B cell (primary cell): ENCODE measurements around the gene SAMD1. TPM values are rescaled to one million over a fixed set of nuclear protein-coding genes. Genes with fewer than 3 reads are reported as not detected.

ENCODE experiments used
- ATAC-seq: fragments of 200-7000 bp; cut with Tn5 transposase; one replicate; pipeline ENCODE4 v1.10.0; 2021; ENCODE audit warnings: low read depth, mild to moderate bottlenecking, moderate number of reproducible peaks, moderate library complexity
- CTCF ChIA-PET: fragments of 350-600 bp; sonication (Branson Sonifier 250); formaldehyde crosslinking; loops from one replicate; lab custom pipeline; 2021; ENCODE audit warnings: antibody characterized with exemption, inconsistent platforms; lab: Charles Lee
- POLR2A ChIA-PET: fragments of 350-600 bp; sonication (Branson Sonifier 250); formaldehyde crosslinking; loops from one replicate; lab custom pipeline; 2021; ENCODE audit warnings: antibody characterized with exemption; lab: Charles Lee
- DNase-seq: peaks from one replicate; pipeline ENCODE4 v3.0.0; 2013
- H2AFZ ChIP-seq: 2 replicates; pipeline ENCODE4 v1.6.1; 2012; ENCODE audit warnings: mild to moderate bottlenecking, low read depth, low read length; ENCODE audit not compliant: insufficient read depth, poor library complexity, severe bottlenecking
- H3K27ac ChIP-seq, 2 donors: 1 replicate in 1 of 2; 2 replicates in 1 of 2; pipeline ENCODE4 v1.5.1; 2012 to 2013; ENCODE audit warnings: low read length in 2 of 2, mild to moderate bottlenecking in 2 of 2, moderate library complexity in 1 of 2
- H3K27me3 ChIP-seq, 4 experiments: fragments of 200-600 bp in 1 of 4; sonication (generic) in 1 of 4; replicated peaks in 1 of 4; 1 replicate in 2 of 4; 2 replicates in 2 of 4; pipeline versions ENCODE4 v1.6.1 to v1.7.0; 2013 to 2016; ENCODE audit warnings: low read length in 3 of 4, mild to moderate bottlenecking in 2 of 4, mixed read lengths in 1 of 4, moderate library complexity in 1 of 4; ENCODE audit not compliant: insufficient read depth in 4 of 4, control insufficient read depth in 3 of 4; ENCODE audit errors: control extremely low read depth in 1 of 4
- H3K36me3 ChIP-seq, 2 experiments: replicated peaks in 1 of 2; 1 replicate in 1 of 2; 2 replicates in 1 of 2; pipeline versions ENCODE4 v1.6.1 to v1.7.1; 2013; ENCODE audit warnings: low read length in 1 of 2; ENCODE audit not compliant: insufficient read depth in 2 of 2, control insufficient read depth in 1 of 2; ENCODE audit errors: control extremely low read depth in 1 of 2, extremely low read depth in 1 of 2
- H3K4me1 ChIP-seq, 2 donors: fragments of 200-600 bp in 1 of 2; sonication (generic) in 1 of 2; 1 replicate in 1 of 2; 2 replicates in 1 of 2; pipeline versions ENCODE4 v1.5.1 to v1.6.1; 2013 to 2017; ENCODE audit warnings: low read length in 2 of 2; ENCODE audit not compliant: control insufficient read depth in 2 of 2, insufficient read depth in 2 of 2
- H3K4me2 ChIP-seq: replicated peaks from 2 replicates; pipeline ENCODE3; 2012; ENCODE audit warnings: mild to moderate bottlenecking, low read depth, low read length; ENCODE audit not compliant: poor library complexity, severe bottlenecking
- H3K4me3 ChIP-seq, 5 experiments: fragments of 200-600 bp in 1 of 5; sonication (generic) in 1 of 5; 1 replicate in 3 of 5; 2 replicates in 2 of 5; pipeline versions ENCODE4 v1.5.1 to v1.7.0; 2011 to 2016; ENCODE audit warnings: low read length in 4 of 5, mild to moderate bottlenecking in 4 of 5, low read depth in 2 of 5, control low read depth in 1 of 5, moderate library complexity in 1 of 5; ENCODE audit not compliant: insufficient read depth in 1 of 5; ENCODE audit errors: control extremely low read depth in 1 of 5, extremely low read depth in 1 of 5
- H3K79me2 ChIP-seq: fragments of 200-600 bp; sonication (generic); one replicate; pipeline ENCODE4 v1.6.0; 2016; ENCODE audit warnings: low read length; ENCODE audit not compliant: control insufficient read depth, insufficient read depth
- H3K9ac ChIP-seq: fragments of 200-600 bp; sonication (generic); 2 replicates; pipeline ENCODE4 v1.6.1; 2017; ENCODE audit warnings: mild to moderate bottlenecking, low read length, moderate library complexity
- H3K9me3 ChIP-seq, 3 donors: one replicate each; pipeline versions ENCODE4 v1.6.1 to v1.7.1; 2013; ENCODE audit warnings: low read length in 2 of 3; ENCODE audit not compliant: control insufficient read depth in 2 of 3, insufficient read depth in 1 of 3; ENCODE audit errors: control extremely low read depth in 1 of 3
- H4K20me1 ChIP-seq: 2 replicates; pipeline ENCODE4 v1.6.0; 2012; ENCODE audit warnings: mild to moderate bottlenecking, low read length; ENCODE audit not compliant: insufficient read depth, control insufficient read depth, poor library complexity, severe bottlenecking
- H3K27ac Mint-ChIP-seq: one replicate; pipeline ENCODE4 v1.8.0; 2021; ENCODE audit warnings: mixed read lengths
- H3K27me3 Mint-ChIP-seq: one replicate; pipeline ENCODE4 v1.8.0; 2021; ENCODE audit warnings: mixed read lengths
- H3K4me1 Mint-ChIP-seq: one replicate; pipeline ENCODE4 v1.8.0; 2021; ENCODE audit warnings: mixed read lengths
- H3K4me3 Mint-ChIP-seq: one replicate; pipeline ENCODE4 v1.8.0; 2021; ENCODE audit warnings: mixed read lengths
- H3K9me3 Mint-ChIP-seq: one replicate; pipeline ENCODE4 v1.8.0; 2022; ENCODE audit warnings: mixed read lengths; ENCODE audit not compliant: insufficient read depth
- EZH2 ChIP-seq: IDR thresholded peaks from 2 replicates; pipeline ENCODE4 v1.6.1; 2012; ENCODE audit warnings: borderline replicate concordance, low read depth, mild to moderate bottlenecking, moderate library complexity, low read length; ENCODE audit not compliant: insufficient read depth, poor library complexity, severe bottlenecking
- WGBS: methylation state at CpG from one replicate; pipeline ENCODE4 v1.1.5; 2013; ENCODE audit warnings: missing lambda C conversion rate; ENCODE audit not compliant: insufficient coverage; 5-methylcytosine and 5-hydroxymethylcytosine counted together
- intact Hi-C: fragments of 100-400 bp; cut with micrococcal nuclease; formaldehyde crosslinking; loops from one replicate; pipeline ENCODE4 v1.10.0; 2022
- polyA plus RNA-seq: library from polyadenylated mRNA; depleted of rRNA; stranded (reverse); fragments of >200 nt; gene quantifications from 2 replicates; pipeline ENCODE4 v1.2.3, GENCODE V29; 2012
- total RNA-seq, 2 donors: library from RNA; stranded (reverse); fragments of 120-200 nt in 1 of 2; gene quantifications; 1 replicate in 1 of 2; 2 replicates in 1 of 2; pipeline versions ENCODE4 v1.2.3 to v1.2.4, GENCODE V29; 2013 to 2022
- TF ChIP-seq, protein P1 (sequence below): fragments of 200-600 bp; IDR thresholded peaks from one replicate; pipeline ENCODE4 v1.8.0; 2022; ENCODE audit warnings: antibody characterized with exemption, mild to moderate bottlenecking

Gene SAMD1
- total and polyA plus RNA-seq, 2 donors (not counting 1 experiment from before 2014, with no cell fraction given): 17.4 to 39.2 TPM

DNA sequence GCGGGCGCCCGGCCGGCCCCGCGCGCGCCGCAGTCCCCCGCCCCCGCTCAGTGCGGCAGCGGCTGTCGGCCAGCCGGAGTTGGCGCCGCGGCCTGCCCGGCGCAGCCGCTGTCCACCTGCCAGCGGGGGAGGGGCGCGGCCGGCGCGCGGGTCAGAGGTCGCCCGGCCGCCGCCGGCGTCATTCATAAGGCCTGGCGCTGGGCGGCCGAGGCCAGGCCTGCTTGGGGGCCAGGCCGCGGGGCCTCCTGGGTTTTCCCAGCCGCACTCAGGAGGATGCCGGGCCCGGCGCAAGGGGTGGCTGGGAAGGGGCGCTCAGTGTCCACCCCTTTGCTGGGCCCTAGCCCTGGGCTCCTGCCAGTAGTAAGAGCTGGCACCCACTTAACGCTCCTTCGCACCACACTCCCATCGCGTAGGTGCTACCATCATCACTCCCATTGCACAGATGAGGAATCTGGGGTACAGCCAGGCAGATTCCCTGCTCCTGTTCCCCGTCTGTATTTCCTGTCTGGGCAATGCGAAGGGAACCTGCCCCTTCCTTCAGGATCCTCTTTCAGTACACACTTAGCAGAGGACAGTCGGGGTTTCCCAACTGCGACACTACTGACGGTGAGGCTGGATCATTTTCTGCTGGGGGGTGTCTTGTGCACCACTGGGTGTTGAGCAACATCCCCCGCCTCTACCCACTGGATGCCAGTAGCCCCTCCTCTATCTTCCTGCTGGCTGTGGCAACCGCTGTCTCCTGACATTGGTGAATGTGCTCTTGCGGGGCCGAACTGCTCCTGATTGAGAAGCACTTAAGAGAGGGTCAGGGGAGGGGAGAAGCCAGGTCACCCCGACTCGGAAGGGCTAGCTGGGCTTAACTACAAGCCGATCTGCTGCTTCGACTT, 27.9 kb upstream of the SAMD1 start:
- H3K27me3 Mint-ChIP-seq: no peaks in the 10 kb centered on the region
- peak overlapping the region; percentile 69 for H3K9ac ChIP-seq
- H3K4me1 Mint-ChIP-seq: peaks cover 39% of the 10 kb centered on the region
- H3K27ac ChIP-seq: peak overlapping the region; percentile 24 to 77
- TF ChIP-seq, protein P1, sequence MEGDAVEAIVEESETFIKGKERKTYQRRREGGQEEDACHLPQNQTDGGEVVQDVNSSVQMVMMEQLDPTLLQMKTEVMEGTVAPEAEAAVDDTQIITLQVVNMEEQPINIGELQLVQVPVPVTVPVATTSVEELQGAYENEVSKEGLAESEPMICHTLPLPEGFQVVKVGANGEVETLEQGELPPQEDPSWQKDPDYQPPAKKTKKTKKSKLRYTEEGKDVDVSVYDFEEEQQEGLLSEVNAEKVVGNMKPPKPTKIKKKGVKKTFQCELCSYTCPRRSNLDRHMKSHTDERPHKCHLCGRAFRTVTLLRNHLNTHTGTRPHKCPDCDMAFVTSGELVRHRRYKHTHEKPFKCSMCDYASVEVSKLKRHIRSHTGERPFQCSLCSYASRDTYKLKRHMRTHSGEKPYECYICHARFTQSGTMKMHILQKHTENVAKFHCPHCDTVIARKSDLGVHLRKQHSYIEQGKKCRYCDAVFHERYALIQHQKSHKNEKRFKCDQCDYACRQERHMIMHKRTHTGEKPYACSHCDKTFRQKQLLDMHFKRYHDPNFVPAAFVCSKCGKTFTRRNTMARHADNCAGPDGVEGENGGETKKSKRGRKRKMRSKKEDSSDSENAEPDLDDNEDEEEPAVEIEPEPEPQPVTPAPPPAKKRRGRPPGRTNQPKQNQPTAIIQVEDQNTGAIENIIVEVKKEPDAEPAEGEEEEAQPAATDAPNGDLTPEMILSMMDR: no peak
- no peak for TF ChIP-seq EZH2
- H3K4me3 ChIP-seq: peak overlapping the region; percentile 35 to 59 (median 56)
- WGBS: 2% methylated on average over 57 of the region's 61 CpGs
- ChIA-PET CTCF (interaction anchor here (0.6 to 2.6 kb wide), 3 partner anchors 18 to 296 kb away, joined by 3 to 12 read pairs (median 6); partner anchors contain the start of gene ASF1B), POLR2A (interaction anchor here (0.5 to 1.7 kb wide), 5 partner anchors 18 to 249 kb away, joined by 3 to 6 read pairs (median 4); partner anchors contain the start of gene ASF1B)
- ATAC-seq (no peak), DNase-seq (peak; percentile 68)
- H3K27me3 ChIP-seq: no peaks in the 10 kb centered on the region
- peak overlapping the region; percentile 65 for H2AFZ ChIP-seq
- H3K79me2 ChIP-seq: peaks cover 33% of the 10 kb centered on the region
- H3K4me1 ChIP-seq: peaks cover 36 to 38% of the 10 kb centered on the region in 2 donors
- no peaks in the 10 kb centered on the region for H3K9me3 Mint-ChIP-seq
- no peaks in the 10 kb centered on the region for H3K36me3 ChIP-seq
- H4K20me1 ChIP-seq: peaks cover 37% of the 10 kb centered on the region
- H3K4me2 ChIP-seq: peak overlapping the region; percentile 95
- intact Hi-C loops: no loop called here
- H3K9me3 ChIP-seq: no peaks in the 10 kb centered on the region
- H3K4me3 Mint-ChIP-seq: peak overlapping the region; percentile 94
- H3K27ac Mint-ChIP-seq: peak overlapping the region; percentile 87
